ENCODE data around the gene GPC3. TPM values are rescaled to one million over a fixed set of nuclear protein-coding genes. Genes with fewer than 3 reads are reported as not detected.
"Not testable (repeated sequence)": the region's sequence is repeated elsewhere in the genome, so short reads cannot be mapped to it uniquely, and the experiment has no call there.

The GPC3 gene
- total RNA-seq, 4 donors from 2014 or later = 1.2 to 13.3 (median 8.0) TPM

DNA sequence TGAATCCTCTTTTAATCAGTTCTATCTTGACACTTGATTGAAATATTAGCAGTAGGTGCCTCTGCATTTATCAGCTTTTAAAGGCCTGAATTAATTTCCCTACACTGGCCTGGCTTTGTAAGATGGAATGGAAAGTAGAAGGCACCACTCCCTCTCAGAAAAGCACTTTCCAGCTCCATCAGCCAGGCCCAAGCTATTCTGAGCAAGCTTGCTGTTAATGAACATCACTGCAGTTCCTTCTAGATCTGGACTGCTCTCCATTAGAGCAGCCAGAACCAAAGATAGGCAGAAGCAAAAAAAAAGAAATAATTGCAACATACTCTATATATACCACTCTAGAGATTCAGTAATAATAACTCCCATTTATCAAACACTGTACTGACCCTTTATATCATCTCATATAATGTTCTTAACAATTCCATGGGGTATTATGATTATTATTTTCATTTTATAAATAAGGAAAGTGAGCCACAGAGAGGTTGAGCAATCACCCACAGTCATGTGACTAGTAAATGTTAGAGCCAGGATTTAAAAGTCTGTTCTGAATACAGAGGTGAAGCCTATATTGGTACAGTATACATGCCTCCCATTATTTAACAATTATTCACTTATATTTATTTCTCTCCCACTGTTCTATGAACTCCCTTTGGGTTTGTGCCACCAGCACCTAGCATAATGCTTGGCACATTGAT lies 39.4 kb upstream of the GPC3 start:
- TF ChIP-seq, protein P1, sequence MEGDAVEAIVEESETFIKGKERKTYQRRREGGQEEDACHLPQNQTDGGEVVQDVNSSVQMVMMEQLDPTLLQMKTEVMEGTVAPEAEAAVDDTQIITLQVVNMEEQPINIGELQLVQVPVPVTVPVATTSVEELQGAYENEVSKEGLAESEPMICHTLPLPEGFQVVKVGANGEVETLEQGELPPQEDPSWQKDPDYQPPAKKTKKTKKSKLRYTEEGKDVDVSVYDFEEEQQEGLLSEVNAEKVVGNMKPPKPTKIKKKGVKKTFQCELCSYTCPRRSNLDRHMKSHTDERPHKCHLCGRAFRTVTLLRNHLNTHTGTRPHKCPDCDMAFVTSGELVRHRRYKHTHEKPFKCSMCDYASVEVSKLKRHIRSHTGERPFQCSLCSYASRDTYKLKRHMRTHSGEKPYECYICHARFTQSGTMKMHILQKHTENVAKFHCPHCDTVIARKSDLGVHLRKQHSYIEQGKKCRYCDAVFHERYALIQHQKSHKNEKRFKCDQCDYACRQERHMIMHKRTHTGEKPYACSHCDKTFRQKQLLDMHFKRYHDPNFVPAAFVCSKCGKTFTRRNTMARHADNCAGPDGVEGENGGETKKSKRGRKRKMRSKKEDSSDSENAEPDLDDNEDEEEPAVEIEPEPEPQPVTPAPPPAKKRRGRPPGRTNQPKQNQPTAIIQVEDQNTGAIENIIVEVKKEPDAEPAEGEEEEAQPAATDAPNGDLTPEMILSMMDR (IDR thresholded peaks at IDR 0.05) = no peak
- TF ChIP-seq POLR2AphosphoS5 (IDR thresholded peaks at IDR 0.05) = no peak
- TF ChIP-seq EP300 (IDR thresholded peaks at IDR 0.05) = no peak
- no peak for TF ChIP-seq POLR2A (IDR thresholded peaks at IDR 0.05; ENCODE audit: low read depth)
- no peak overlapping the region for H3K4me3 ChIP-seq
- no peak overlapping the region for H3K27ac ChIP-seq (replicated peaks in 1 of 4)
- no peaks in the 10 kb centered on the region for H3K36me3 ChIP-seq
- no peaks in the 10 kb centered on the region for H3K9me3 ChIP-seq
- DNase-seq (ENCODE audit: extremely low spot score) = no peak
- no peaks in the 10 kb centered on the region for H3K27me3 ChIP-seq
- intact Hi-C loops (cut with DNase I) = loop anchor here (5.0 kb wide), 1 partner anchor 233 kb away; no protein-coding TSS in a partner anchor
- H3K4me1 ChIP-seq = no peaks in the 10 kb centered on the region

DNA sequence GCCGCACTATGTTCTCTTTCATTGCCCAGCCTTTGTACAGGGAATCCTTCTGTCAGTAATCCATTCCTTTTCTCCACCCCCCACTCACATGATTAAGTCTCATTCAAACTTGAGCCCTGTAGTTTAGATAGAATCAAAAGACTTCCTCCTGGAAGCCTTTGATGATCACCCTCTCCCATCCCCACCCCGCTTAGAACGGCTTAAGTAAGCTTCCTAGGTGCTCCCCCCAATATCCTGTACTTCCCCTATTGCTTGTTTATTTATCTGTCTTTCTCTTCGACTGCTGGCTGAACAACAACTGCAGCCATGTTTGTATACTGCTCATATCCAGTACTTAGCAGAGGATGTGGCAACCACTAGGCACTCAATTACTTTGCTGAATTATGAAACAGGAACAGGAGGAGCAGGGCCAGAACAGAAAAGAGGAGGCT lies 38.5 kb upstream of the GPC3 start:
- Histone ChIP-seq H3K4me3 (no peak overlapping the region), H3K9me3 (no peaks in the 10 kb centered on the region), H3K4me1 (no peaks in the 10 kb centered on the region), H3K27ac (replicated peaks in 1 of 4) (no peak overlapping the region), H3K27me3 (no peaks in the 10 kb centered on the region), H3K36me3 (no peaks in the 10 kb centered on the region)
- no peak for DNase-seq (ENCODE audit: extremely low spot score)
- TF ChIP-seq POLR2A (IDR thresholded peaks at IDR 0.05; ENCODE audit: low read depth) (no peak), EP300 (IDR thresholded peaks at IDR 0.05) (no peak), POLR2AphosphoS5 (IDR thresholded peaks at IDR 0.05) (no peak)
- TF ChIP-seq, protein P1 (IDR thresholded peaks at IDR 0.05) = no peak
- 68% methylated on average over 4 of the region's 4 CpGs for WGBS
- intact Hi-C loops (cut with DNase I) = no loop called here

GRCh38 chrX:134020910-134021309 lies 35.5 kb upstream of the GPC3 start:
- Histone ChIP-seq H3K4me3 (no peak overlapping the region), H3K27me3 (no peaks in the 10 kb centered on the region), H3K4me1 (no peaks in the 10 kb centered on the region), H3K36me3 (no peaks in the 10 kb centered on the region), H3K27ac (replicated peaks in 1 of 4) (no peak overlapping the region), H3K9me3 (no peaks in the 10 kb centered on the region)
- WGBS = 68% methylated on average over 2 of the region's 2 CpGs
- intact Hi-C loops (cut with DNase I) = no loop called here
- no peak for DNase-seq (ENCODE audit: extremely low spot score)
- TF ChIP-seq POLR2AphosphoS5 (IDR thresholded peaks at IDR 0.05) (no peak), EP300 (IDR thresholded peaks at IDR 0.05) (no peak), POLR2A (IDR thresholded peaks at IDR 0.05; ENCODE audit: low read depth) (no peak)
- TF ChIP-seq, protein P1 (IDR thresholded peaks at IDR 0.05) = no peak

GRCh38 chrX:134019567-134020206 lies 34.3 kb upstream of the GPC3 start:
- Histone ChIP-seq H3K4me3 (no peak overlapping the region), H3K27me3 (no peaks in the 10 kb centered on the region), H3K27ac (replicated peaks in 1 of 4) (no peak overlapping the region), H3K36me3 (no peaks in the 10 kb centered on the region), H3K9me3 (no peaks in the 10 kb centered on the region), H3K4me1 (no peaks in the 10 kb centered on the region)
- TF ChIP-seq POLR2A (IDR thresholded peaks at IDR 0.05; ENCODE audit: low read depth) (no peak), POLR2AphosphoS5 (IDR thresholded peaks at IDR 0.05) (no peak)
- DNase-seq (ENCODE audit: extremely low spot score) = no peak
- intact Hi-C loops (cut with DNase I) = no loop called here
- WGBS = 58% methylated on average over 4 of the region's 4 CpGs

- DNase-seq (ENCODE audit: extremely low spot score); H3K4me3 ChIP-seq; H3K27me3 ChIP-seq; H3K36me3 ChIP-seq; H3K27ac ChIP-seq (replicated peaks in 1 of 4); intact Hi-C loops (cut with DNase I); H3K4me1 ChIP-seq; H3K9me3 ChIP-seq: not testable (repeated sequence)
- 70% methylated on average over 1 of the region's 1 CpG for WGBS
Observed at GRCh38 chrX:134016309-134016708, 30.9 kb upstream of the GPC3 start.

DNA sequence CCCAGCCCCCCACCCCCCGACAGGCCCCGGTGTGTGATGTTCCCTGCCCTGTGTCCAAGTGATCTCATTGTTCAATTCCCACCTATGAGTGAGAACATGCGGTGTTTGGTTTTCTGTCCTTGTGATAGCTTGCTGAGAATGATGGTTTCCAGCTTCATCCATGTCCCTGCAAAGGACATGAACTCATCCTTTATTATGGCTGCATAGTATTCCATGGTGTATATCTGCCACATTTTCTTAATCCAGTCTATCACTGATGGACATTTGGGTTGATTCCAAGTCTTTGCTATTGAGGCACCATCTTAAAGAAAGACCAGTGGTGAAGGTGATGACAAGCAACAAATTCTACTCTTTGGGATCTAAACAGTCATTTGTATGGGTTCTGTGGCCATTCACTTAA lies 30.1 kb upstream of the GPC3 start:
- DNase-seq (ENCODE audit: extremely low spot score); H3K27ac ChIP-seq (replicated peaks in 1 of 4); intact Hi-C loops (cut with DNase I); H3K36me3 ChIP-seq; H3K27me3 ChIP-seq; H3K9me3 ChIP-seq; H3K4me1 ChIP-seq; H3K4me3 ChIP-seq: not testable (repeated sequence)
- WGBS = 80% methylated on average over 3 of the region's 3 CpGs

All from esophagus muscularis mucosa (tissue), 4 donors.